IPS DF 19.7 (cell line): ENCODE data around the gene NELFA.

Experiments
- DNase-seq: peaks from one replicate; pipeline ENCODE4 v3.0.0-alpha.2; 2013; ENCODE audit warnings: low read depth, low spot score

Gene NELFA

DNA sequence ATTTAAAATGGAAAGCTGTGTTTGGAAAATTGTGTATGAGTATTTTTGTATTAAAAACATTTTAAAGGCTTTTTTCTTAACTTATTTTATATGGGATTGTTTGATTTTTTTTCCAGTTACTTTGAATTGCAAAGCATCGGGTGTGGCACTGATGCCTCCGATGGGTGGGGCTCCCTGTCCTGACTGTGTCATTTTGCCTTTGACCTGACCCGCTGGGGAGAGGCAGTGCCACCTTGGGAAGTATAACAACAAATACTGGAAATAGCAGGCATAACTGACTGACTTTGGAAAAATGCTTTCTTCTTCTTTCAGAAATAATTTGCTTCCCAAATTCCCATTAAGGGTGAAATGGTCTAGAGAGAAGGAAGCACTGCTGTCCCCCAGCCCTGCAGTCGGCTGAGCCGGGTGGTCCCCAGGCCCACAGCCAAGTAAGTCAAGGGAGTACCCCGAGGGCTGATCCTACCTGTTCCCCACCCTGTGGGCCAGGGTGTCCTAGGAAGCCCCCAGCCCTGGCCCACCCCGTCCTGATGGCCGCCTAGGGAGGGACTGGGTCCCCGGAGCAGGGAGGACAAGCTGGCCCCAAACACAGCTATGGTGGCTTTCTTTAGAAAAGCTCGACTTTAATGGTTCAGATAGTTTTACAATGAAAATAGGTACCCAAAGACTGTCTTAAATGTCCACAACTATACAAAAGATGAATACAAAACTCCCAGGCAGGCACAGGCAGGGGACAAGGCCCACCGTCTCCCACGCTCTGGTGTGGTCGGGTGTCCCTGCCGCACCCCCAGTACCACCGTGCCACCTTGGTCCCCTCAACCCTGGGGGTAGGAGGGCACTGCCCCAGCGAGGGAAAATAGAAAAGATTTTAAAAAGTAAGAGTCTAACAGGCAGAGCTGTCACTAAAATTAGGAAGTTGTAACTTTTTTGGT is 26.4 kb downstream of the NELFA start:
- no peak for DNase-seq

DNA sequence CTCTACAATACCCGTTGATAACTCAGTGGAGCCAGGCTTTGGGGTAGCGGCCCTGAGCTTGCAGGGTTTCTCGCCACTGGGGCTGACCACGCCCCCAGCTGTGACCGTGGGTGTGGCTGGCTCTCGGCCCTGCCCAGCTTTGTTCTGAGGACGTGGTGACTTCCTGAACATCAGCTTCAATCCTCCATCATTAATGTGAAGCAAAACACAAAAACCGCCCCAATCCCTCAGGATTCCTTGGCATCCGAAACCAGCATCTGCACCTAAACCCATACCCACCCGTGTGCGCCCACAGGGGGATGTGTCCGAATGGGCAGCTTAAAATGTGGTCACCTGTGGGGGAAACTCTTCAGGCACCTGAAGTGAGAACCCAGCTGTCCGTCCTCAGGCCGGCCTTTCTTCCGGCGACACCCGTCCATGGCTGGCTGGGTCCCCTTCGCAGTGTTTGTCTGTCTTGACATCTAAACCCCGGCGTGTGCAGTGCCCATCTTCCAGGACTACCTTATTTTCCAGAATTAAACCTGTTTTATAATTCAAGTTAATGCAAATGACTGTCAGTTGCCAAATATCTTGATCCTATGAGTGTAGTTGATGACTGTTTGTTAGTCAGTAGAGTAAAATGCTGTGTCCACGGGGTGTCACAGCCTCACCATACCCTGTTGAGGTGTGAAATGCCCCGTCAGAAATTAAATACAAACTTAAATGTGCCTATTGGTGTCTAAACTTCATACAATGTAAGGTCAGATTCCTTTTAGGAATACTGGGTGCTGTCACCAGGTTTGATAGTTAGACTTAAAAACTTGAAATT is 27.3 kb downstream of the NELFA start:
- no peak for DNase-seq

GRCh38 chr4:1980561-1981041 is 28.2 kb downstream of the NELFA start:
- DNase-seq, result no peak

DNA sequence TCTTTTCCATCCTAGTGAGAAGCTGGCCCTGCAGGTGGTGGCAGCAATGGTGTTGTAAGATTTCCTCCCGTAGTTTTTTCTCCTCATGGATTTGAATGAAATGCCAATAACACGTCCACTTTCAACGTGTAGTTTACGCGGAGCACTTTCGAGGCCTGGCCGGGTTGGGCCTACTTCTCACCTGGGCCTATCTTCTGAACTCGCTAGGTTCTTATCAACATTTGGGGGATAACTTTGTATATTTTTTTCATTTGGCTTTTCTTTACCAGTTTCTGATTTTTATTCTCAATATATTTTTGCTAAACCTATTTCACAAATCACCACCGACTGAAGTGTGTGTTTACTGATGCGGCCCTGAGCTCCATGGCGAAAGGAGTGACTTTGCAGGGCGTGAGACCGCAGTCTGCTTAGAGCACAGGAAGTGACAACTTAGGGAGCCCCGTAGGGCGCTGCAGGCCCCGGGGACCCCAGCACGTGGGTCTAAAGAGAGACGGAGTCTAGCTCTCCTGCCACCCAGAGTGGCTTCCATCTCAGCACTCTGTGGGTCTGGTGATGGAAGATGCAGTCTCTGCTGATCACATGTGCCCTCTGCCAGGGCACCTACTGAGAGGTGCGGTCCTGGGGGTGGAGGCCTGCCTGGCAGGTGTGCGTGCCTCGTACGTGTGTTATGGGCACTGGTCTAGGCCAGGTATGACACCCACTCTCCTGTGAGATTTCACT is 29.1 kb downstream of the NELFA start:
- no peak for DNase-seq

DNA sequence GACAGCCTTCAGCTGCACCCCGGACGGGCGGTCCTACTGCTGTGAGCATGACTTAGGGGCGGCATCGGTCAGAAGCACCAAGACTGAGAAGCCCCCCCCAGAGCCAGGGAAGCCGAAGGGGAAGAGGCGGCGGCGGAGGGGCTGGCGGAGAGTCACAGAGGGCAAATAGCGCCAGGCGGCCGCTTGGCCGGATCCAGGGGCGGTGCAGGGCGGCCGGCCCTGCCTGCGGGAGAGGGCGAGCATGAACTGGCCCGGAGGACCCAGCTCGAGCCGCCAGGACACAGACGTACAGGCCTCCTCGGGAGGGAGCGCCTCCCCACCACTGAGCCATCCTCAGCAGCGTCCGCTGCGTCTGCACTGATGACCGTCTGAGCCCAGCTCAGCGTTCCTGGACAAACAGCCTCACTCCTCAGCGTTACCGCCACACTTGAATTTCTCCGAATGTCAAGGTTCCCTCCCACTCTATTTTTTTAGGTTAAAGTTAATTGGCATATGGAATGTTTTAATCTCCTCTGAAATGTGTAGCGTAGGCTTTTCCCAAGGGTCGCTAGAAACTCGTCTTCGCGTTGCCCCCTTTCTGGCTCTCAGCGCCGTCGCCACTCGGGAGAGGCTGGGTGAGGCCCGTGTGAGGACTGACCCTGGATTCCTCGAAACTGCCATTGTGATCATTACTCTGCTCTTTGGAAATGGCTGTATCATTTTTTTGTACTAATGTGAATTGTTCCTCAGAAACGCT is 29.9 kb downstream of the NELFA start:
- no peak for DNase-seq

- no peak for DNase-seq
Observed at GRCh38 chr4:1978226-1978625, 30.5 kb downstream of the NELFA start.

GRCh38 chr4:1976416-1977352 is 32.1 kb downstream of the NELFA start:
- no peak for DNase-seq

- DNase-seq, result no peak
Observed at GRCh38 chr4:1975880-1976279, 32.9 kb downstream of the NELFA start.

- no peak for DNase-seq
Observed at GRCh38 chr4:1975391-1975801, 33.4 kb downstream of the NELFA start.

GRCh38 chr4:1974840-1975239 is 33.9 kb downstream of the NELFA start:
- DNase-seq, result no peak

DNA sequence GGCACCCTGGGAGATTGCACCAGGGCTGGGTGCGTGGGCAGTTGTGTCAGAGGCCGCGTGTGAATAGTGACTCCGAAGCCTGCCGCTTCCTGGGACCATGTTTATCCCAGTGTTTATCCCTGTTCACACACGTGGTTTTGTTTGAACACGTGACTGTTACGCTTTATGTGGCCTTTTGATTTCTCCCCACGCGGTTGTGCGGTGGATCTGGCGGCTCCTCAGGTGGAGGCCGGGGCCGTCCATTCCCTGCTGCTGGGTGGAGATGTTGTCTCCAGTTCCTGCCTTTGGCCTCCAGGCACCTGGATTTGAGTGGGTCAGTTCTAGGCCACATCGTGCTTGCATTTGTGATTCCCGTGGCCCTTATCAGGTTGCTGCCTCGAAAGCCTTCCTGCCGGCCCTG is 35.1 kb downstream of the NELFA start:
- no peak for DNase-seq

DNA sequence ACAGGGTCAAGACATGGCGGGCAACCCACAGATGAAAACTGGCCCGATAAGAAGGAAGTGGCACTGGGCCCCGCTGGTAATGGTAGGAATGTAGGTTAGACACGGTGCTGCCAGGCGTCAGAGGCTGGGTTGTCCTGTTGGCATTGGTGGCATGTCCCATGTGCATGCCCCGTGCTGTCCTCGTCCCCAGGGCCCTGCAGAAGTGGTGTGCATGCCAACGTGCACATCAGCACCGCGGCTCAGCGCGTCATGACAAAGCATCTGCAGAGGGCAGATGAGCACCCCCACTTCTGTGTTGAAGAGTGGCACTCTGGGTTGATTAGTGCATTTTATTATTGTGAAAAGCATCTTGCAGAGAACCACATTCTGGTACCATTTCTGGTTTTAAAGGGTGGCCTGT is 35.6 kb downstream of the NELFA start:
- DNase-seq, result no peak

DNA sequence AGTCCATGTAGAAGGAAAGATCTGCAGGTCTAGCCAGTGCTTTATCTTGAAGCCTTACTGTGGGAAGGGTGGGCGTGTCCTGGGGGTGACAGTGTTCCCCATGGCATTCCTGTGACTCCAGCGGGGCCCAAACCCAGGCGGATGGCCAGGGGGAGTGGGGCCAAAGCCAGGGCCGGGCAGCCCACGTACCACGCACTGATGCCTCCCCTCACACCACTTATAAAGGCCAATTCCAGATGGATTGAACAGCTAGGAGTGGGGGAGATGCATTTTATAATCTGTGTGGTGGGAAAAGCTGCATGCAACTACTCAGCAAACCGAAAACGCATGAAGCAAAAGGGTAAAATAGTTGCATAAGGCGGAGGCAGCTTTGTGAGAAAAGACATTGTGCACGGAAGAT is 36.4 kb downstream of the NELFA start:
- DNase-seq, result no peak

- no peak for DNase-seq
Observed at GRCh38 chr4:1971456-1972200, 37.1 kb downstream of the NELFA start.

DNA sequence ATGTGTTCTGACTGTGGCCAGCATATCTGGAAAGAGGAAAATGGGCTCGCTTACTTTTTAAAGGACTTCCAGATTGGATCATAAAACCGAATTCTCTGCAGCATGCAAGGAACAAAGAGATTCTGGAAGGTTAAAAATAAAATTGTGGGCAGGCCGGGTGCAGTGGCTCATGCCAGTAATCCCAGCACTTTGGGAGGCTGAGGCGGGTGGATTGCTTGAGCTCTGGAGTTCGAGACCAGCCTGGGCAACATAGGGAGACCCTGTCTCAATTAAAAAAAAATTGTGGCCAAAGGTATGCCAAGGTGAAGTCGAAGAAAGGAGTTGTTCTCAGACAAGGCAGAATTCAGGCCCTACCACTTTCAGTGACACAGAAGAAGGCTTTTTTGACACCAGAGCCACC is 37.8 kb downstream of the NELFA start:
- no peak for DNase-seq

DNA sequence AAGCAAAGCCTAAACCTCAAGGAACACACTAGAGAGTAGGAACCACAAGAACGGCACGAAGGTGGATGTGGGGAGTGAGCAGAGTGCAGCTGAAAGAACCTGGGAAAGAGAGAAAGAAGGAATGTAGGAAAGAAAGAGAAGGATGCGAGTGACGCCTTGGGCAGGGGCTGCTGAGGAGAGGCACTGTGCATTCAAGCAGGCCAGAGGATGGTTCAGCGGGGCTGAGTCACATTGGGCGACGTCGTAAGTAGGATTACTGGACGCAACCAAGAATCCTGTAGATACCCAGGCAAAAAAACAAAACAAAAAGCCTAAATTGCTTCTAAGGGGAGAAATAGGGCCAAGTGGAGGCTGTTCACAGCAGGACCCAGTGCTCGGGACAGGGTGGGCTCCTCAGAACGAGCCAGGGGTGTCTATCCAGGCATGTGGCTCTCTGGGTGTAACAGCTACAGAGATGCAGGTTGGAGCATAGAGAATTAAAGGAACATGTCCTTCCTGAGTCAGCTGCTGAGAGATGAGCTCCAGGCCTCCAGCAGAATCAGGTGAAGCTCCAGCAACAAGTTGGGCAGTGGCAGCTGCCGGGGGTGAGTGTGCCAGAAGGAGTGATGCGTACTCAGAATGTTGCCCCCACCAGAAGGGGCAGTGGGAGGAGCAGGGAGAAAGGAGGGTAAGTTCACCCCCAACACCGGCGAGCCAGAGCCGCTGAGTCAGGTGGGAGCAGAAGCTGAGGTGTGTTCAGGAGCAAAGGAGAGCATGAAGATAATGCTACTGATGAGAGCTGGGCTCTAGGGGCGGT is 38.6 kb downstream of the NELFA start:
- no peak for DNase-seq

GRCh38 chr4:1968686-1969295 is 40.0 kb downstream of the NELFA start:
- DNase-seq, result no peak

DNA sequence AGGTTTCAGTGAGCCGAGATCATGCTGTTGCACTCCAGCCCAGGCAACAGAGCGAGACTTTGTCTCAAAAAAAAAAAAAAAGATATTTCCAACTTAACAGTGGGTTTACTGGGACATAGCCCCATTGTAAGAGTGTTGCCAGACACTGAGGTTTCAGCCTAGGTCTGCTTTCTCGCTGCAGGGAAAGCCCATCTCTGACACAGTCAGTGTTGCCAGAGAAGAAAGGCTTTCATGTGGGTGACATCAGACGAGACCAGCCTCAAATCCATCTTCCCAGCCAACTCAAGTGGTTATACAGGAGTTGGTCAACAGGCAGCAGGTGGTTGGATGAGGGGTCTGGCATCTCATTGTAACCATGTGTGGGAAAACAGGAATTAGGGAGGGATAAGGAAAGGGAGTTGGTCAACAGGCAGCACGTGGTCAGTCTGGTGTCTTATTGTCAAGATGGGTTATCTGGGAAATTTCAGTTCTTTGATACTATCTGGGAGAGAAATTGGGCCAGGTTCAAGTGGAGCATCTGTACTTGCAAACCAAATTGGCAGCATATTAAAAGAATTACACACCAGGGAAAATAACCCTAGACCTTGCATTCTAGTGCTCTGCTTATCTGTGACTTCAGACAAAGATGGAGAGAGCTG is 41.1 kb downstream of the NELFA start:
- no peak for DNase-seq
